K562 (cell line): ENCODE data around the gene GTF2A1. TPM values are rescaled to one million over a fixed set of nuclear protein-coding genes. Genes with fewer than 3 reads are reported as not detected.
A peak's percentile ranks its signal among the peaks of the same experiment; 100 is the strongest.

Experiments used
- polyA plus RNA-seq, 8 experiments: library from polyadenylated mRNA; depleted of rRNA in 4 of 8; stranded (reverse) in 5 of 8; unstranded in 3 of 8; fragments of >200 nt; fragmentation: Nextera tagmentation in 2 of 8; fragmentation: Illumina TruSeq in 1 of 8; extraction: Ambion mirVana in 2 of 8; extraction: Trizol in 1 of 8; gene quantifications; 2 replicates each; pipeline versions ENCODE4 v1.2.1 to v1.2.3, GENCODE V29; 2011 to 2014; ENCODE audit warnings: inconsistent platforms in 1 of 8, missing spikeins in 1 of 8
- small RNA-seq: library from RNA; depleted of rRNA; stranded (forward); fragments of <200 nt; gene quantifications from one replicate; pipeline ENCODE3, GENCODE V24; 2014
- total RNA-seq, 7 experiments: library from RNA; depleted of rRNA in 6 of 7; stranded (reverse); fragments of >200 nt in 6 of 7; fragmentation: Illumina TruSeq in 2 of 7; extraction: Trizol in 2 of 7; gene quantifications; 2 replicates each; pipeline versions ENCODE4 v1.2.1 to v1.2.3, GENCODE V29; 2011 to 2021; ENCODE audit warnings: low replicate concordance in 1 of 7

GTF2A1 gene
- total and polyA plus RNA-seq, 9 of the 15 experiments (the other 6 are each of a cell fraction or from before 2014, with no cell fraction given) = 3.4 to 22.8 (median 14.7) TPM

Small RNAs within 50 kb of the gene (small RNA-seq; reads per million reads assigned to genes)
- gene DYNLL1P1 (not detected), gene SNORA79 (9.8 reads per million, percentile 95 among the genes with 10 or more reads in this experiment)

Other genes with a start within 250 kb of the GTF2A1 start
- 54.6 and 61.6 TPM in 2 replicates for gene STON2, start 179.4 kb upstream of the GTF2A1 start, total RNA-seq (2014; rRNA removed)
- gene STON2, start 179.4 kb upstream of the GTF2A1 start, total RNA-seq (2014; rRNA removed; fragmentation: Illumina TruSeq; extraction: Trizol) = 90.6 and 106 TPM in 2 replicates
- gene STON2, start 179.4 kb upstream of the GTF2A1 start, total RNA-seq (2015; rRNA removed; fragmentation: Illumina TruSeq; extraction: Trizol) = 68.5 and 69.6 TPM in 2 replicates
- 89.4 and 99.3 TPM in 2 replicates for gene STON2, start 179.4 kb upstream of the GTF2A1 start, total RNA-seq (2021)
- 53.5 and 54.6 TPM in 2 replicates for gene STON2, start 179.4 kb upstream of the GTF2A1 start, polyA plus RNA-seq (2011; rRNA removed)
- gene STON2, start 179.4 kb upstream of the GTF2A1 start, polyA plus RNA-seq (2014; fragmentation: Illumina TruSeq; extraction: Trizol) = 24.1 and 24.8 TPM in 2 replicates
- 10 to 100 TPM in 1 of 2 experiments, 1 to 10 TPM in 1; 7.8 to 30.2 TPM for gene STON2, start 179.4 kb upstream of the GTF2A1 start, polyA plus RNA-seq (2014; fragmentation: Nextera tagmentation; extraction: Ambion mirVana)
- 20.2 and 24.9 TPM in 2 replicates for gene STON2, start 179.4 kb upstream of the GTF2A1 start, polyA plus RNA-seq (2014; rRNA removed)